ENCODE measurements around the gene PFKM.

Gene PFKM

GRCh38 chr12:48160046-48160445, 40.9 kb downstream of the PFKM start:
- DNase-seq: no peak

- DNase-seq: no peak
Observed at GRCh38 chr12:48160807-48161206, 41.6 kb downstream of the PFKM start.

GRCh38 chr12:48163150-48163747, 44.1 kb downstream of the PFKM start:
- DNase-seq: no peak

- no peak for DNase-seq
Observed at GRCh38 chr12:48164451-48164850, 45.3 kb downstream of the PFKM start.

- DNase-seq: no peak
Observed at GRCh38 chr12:48165089-48165981, 46.2 kb downstream of the PFKM start.

GRCh38 chr12:48169011-48169410, 49.8 kb downstream of the PFKM start:
- no peak for DNase-seq

GRCh38 chr12:48175613-48176416, 56.7 kb downstream of the PFKM start:
- no peak for DNase-seq

GRCh38 chr12:48176417-48176751, 57.2 kb downstream of the PFKM start:
- DNase-seq: no peak

- no peak for DNase-seq
Observed at GRCh38 chr12:48177982-48178381, 58.8 kb downstream of the PFKM start.

GRCh38 chr12:48179466-48179865, 60.3 kb downstream of the PFKM start:
- DNase-seq: no peak

- no peak for DNase-seq
Observed at GRCh38 chr12:48180424-48180823, 61.3 kb downstream of the PFKM start.

GRCh38 chr12:48180857-48181495, 61.8 kb downstream of the PFKM start:
- no peak for DNase-seq

GRCh38 chr12:48182631-48183030, 63.5 kb downstream of the PFKM start:
- no peak for DNase-seq

GRCh38 chr12:48183091-48183875, 64.1 kb downstream of the PFKM start, which contains the start of gene CCDC184:
CCDC184 (plus strand) TSS chr12:48183644; CDS start chr12:48184123, 479 bp downstream.
- DNase-seq: peak; percentile 77

GRCh38 chr12:48183876-48184548, 64.8 kb downstream of the PFKM start:
- no peak for DNase-seq

- no peak for DNase-seq
Observed at GRCh38 chr12:48184549-48184922, 65.4 kb downstream of the PFKM start.

- DNase-seq: no peak
Observed at GRCh38 chr12:48185181-48185919, 66.2 kb downstream of the PFKM start.

- no peak for DNase-seq
Observed at GRCh38 chr12:48187916-48188695, 68.9 kb downstream of the PFKM start.

GRCh38 chr12:48189331-48190125, 70.4 kb downstream of the PFKM start:
- DNase-seq: peak; percentile 84

All from stimulated activated CD8-positive, alpha-beta memory T cell treated with anti-CD3 and anti-CD28 coated beads, Interleukin-4, amount 100 ng/mL, for 48 hours (primary cell).